Measurements from ENCODE around the gene SLC23A2. TPM values are rescaled to one million over a fixed set of nuclear protein-coding genes. Genes with fewer than 3 reads are reported as not detected.
"Not testable (repeated sequence)": the region's sequence is repeated elsewhere in the genome, so short reads cannot be mapped to it uniquely, and the experiment has no call there.

The SLC23A2 gene
- total RNA-seq, 1 donor from 2014 or later = 20.4 TPM

DNA sequence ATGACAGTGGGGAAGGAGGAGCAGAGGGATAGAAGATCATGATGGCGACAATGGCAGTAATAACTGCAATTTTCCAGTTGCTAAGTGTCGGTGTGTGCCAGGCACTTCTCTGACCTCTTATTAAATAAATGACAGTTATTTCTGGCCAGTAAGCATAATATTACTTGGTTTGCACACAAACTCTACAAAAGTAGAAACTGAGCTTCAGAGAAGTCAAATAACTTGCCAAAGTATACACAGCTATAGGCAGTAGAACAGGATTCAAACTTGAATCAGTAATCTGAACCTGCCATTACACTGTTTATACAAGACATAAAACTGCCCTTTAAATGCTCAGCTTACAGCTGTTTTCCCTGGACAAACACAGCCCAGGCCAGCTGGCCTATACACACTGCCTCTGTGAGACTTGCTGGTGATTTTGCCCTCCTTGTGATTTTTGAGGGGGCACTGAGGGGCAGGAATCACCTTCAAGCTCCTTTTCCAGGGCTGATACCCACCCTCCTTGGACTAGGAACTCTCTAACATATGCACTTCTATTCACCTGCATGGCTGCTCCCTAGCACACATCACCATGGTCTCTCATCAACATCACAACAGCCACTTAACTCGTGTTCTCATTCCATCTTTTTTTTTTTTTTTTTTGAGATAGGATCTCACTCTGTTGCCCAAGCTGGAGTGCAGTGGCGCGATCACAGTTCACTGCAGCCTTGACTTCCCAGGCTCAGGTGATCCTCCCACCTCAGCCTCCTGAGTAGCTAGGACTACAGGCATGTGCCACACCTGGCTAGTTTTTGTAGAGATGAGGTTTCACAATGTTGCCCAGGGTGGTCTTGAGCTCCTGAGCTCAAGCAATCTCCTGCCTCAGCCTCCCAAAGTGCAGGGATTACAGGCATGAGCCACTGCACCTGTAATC is 63.6 kb downstream of the SLC23A2 start:
- intact Hi-C loops (cut with micrococcal nuclease) = no loop called here

DNA sequence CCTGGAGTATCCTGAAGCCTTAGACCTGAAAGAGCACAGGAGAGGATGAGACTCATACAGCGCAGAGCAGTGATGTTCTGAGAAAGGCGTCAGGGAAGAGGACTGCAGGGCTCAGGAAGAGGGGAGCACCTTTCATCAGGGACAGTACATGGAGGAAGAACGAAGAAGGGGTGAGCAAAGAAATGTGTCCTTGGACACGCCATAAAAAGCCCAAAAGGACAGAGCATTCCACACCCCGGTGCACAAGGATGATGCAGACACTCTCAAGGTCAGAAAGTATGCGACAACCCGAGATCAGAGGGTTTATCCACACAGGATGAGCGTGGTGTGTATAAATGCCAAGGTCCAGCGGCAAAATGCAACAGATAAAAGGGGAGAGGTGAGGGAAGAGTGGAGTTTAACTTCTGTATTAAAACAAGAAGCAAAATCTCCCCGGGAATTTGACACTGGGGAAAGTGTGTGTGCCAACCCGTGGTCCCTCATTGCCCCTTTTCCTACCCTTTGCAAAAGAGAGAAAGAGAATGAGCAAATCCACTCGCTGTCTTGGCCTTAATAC is 64.4 kb downstream of the SLC23A2 start:
- intact Hi-C loops (cut with micrococcal nuclease) = no loop called here

DNA sequence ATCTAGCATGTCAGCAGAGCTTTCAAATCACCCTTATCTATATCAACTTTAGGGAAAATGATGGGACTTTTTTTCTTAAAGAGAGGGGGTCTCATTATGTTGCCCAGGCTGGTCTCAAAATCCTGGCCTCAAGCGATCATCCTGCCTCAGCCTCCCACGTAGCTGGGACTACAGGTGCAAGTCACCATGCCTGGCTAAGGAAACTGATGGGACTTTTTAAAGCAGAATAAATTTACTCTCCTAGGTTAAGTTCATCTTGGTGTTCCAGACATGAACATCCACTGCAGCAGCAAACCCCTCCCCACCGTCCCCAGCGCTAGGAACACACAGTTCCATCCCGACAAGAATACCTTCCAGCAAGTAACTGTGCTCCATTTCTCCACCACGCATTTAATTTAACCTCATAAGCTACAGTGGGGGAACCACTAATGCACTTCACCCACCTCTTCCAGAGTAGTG is 64.9 kb downstream of the SLC23A2 start:
- intact Hi-C loops (cut with micrococcal nuclease) = no loop called here

- intact Hi-C loops (cut with micrococcal nuclease) = no loop called here
Measured at GRCh38 chr20:4932061-4932460, 69.2 kb downstream of the SLC23A2 start.

GRCh38 chr20:4929686-4930397 is 71.5 kb downstream of the SLC23A2 start:
- intact Hi-C loops (cut with micrococcal nuclease) = no loop called here

DNA sequence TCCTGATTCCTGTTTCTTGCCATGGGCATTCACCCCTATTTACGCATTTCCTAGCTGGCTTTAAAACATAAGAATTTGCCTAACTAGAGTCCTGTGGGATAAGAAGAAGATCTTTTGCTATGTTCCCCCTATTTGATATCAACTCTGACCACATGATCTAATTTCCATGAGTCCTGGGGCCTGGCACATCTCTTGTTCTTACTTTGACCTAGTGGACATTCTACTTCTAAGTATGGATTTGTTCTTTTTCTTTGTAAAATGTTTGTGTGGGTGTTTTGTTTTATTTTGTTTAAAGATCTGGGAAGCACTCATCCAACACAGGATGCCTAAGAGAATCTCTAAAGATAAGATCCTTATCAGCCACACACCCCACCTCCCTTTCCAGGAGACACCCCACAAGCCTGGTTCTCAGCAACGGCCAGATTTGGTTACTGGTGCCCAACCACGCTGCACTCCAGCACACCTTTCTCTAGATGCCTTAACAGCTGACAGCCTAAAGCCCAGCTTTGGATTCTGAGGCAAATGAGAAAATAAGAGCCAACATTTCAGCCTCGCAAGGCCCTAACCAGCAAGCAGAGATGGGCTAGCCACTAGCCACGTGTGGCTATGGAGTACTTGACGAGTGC is 74.7 kb downstream of the SLC23A2 start:
- intact Hi-C loops (cut with micrococcal nuclease) = no loop called here

GRCh38 chr20:4925842-4926530 is 75.3 kb downstream of the SLC23A2 start:
- intact Hi-C loops (cut with micrococcal nuclease) = no loop called here

DNA sequence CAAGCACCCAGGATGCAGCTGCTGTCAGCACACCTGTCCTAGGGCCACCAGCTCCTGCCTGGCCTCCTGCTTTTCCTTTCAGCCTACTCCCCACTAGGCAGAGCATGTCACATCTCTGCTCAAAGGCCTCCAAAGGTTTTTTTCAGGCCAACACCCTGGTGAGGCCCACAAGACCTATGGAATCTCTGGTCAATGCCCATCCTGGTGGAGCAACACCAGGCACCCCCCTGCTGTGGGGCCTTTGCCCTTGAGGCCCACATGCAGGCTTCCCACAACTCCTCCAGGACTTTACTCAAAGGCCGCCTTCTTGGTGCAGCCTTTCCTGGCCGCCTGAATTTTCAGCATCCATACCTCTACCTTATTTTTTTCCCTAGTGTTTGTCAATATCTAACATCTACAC is 76.9 kb downstream of the SLC23A2 start:
- intact Hi-C loops (cut with micrococcal nuclease) = no loop called here

DNA sequence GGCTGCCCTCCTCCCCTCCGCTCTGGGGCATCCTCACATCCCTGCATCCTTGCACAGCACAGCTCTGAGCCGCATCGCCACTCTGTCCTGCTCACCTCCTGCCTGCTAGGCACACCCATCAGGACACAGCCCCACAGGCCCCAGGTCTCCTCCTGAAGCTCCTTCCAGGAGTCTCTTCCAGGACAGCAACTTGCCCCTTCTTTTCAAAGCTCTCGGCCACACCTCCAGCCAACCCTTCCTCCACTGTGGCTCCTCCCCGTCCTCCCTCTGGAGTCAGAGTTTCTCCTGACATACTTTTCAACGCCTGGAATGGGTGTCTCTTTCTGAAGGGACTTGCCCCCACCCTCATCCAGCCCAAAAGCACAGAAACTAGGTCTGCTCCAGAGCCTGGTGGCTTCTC is 77.3 kb downstream of the SLC23A2 start:
- intact Hi-C loops (cut with micrococcal nuclease) = no loop called here

- intact Hi-C loops (cut with micrococcal nuclease) = no loop called here
Measured at GRCh38 chr20:4922186-4922585, 79.1 kb downstream of the SLC23A2 start.

DNA sequence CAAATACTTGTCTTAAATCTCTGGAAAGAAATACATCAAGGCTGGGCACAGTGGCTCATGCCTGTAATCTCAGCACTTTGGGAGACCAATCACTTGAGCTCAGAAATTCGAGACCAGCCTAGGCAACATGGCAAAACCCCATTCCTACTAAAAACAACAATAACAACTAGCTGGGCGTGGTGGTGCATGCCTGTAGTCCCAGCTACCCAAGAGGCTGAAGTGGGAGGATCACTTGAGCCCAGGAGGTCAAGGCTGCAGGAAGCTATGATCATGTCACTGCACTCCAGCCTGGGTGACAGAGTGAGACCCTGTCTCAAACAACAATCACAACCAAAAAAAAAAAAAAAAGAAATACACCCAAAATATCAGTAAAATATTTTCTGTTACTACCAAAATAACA is 80.0 kb downstream of the SLC23A2 start:
- intact Hi-C loops (cut with micrococcal nuclease) = not testable (repeated sequence)

DNA sequence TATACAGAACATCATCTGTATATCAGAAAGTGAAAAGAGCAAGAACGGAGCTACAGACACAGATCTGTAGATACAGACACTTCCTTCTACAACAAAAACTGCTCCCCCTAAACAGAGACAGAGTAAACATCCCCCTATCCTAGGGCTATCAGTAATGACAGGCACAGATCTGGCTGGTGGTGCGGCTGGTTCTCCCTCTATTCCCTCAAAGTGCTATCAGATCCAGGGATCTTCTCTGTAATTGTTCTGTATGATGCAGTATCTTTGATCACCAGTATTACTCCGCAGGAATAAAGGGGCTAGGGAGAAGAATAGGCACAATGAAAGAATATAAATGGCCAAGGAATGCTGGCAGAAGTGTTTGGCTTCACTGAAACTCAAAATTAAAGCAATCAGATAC is 80.7 kb downstream of the SLC23A2 start:
- intact Hi-C loops (cut with micrococcal nuclease) = no loop called here

DNA sequence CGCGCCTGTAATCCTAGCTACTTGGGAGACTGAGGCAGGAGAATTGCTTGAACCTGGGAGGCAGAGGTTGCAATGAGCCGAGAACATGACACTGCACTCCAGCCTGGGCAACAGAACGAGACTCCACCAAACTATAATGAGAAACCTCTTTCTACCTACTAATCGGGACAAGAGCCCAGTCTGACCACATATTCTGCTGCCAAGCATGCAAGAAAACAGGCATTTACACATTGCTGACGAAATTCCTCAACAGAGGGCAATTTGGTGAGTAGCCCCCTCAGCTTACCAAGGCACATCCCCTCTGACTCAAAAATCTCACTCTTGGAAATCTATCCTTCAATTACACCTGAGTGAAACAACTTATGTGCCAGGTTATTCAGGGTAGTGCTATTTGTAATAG is 81.2 kb downstream of the SLC23A2 start:
- intact Hi-C loops (cut with micrococcal nuclease) = no loop called here

- intact Hi-C loops (cut with micrococcal nuclease) = no loop called here
Measured at GRCh38 chr20:4919047-4919704, 82.1 kb downstream of the SLC23A2 start.

GRCh38 chr20:4918473-4918872 is 82.8 kb downstream of the SLC23A2 start:
- intact Hi-C loops (cut with micrococcal nuclease) = no loop called here

- intact Hi-C loops (cut with micrococcal nuclease) = no loop called here
Measured at GRCh38 chr20:4916971-4917881, 84.1 kb downstream of the SLC23A2 start.

DNA sequence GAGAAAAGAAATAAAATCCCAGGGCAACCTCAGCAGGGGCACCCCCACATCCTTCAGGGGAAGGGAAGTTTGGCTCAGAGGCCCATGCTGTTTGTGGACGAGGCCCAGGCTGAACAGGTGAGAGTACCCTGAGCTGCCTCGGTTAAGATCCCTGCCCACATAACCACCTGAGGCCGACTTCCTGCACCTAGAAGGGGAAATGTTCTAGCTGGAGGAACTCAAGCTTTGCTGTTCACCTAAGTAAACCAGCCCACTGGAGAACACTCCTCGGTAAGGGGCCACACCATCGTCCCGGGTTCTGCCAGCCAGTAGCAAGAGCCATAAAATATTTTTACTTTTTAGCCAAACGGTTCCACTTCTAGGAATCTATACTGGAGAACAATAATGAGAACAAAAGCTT is 88.2 kb downstream of the SLC23A2 start:
- intact Hi-C loops (cut with micrococcal nuclease) = no loop called here

DNA sequence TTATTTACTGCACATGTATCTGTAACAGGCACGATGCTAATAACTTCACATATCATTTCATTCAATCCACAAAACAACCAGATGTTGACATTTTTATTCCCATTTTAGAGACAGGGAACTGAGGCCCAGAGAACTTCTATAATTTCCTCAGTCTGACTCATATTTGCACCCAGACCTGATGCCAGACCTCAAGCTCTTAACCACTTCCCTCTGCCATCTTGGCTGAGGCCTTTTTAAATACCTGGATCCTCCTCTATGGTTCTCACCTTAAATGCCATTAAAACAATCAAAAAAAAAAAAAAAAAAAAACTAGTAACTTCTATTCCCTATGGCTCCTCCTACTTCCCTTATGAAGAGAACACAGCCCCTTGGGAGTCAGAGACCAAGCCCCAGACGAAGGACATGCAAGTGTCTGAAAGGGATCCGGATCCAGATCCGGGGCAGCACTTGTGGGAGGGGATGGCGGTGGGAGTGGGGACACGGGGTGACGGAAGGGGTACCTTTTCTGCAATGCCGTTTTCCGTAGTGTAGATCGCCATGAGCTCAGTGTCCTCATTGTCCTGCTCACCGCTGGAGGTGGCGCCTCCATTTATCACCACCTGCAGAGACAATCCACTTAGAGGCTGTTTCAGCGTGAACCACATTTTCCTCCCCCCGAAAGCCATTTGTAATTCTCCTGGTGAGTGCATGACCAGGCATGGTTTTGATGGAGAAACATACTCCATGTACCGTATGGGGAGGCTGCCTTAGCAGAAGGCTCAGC is 88.7 kb downstream of the SLC23A2 start:
- intact Hi-C loops (cut with micrococcal nuclease) = no loop called here

DNA sequence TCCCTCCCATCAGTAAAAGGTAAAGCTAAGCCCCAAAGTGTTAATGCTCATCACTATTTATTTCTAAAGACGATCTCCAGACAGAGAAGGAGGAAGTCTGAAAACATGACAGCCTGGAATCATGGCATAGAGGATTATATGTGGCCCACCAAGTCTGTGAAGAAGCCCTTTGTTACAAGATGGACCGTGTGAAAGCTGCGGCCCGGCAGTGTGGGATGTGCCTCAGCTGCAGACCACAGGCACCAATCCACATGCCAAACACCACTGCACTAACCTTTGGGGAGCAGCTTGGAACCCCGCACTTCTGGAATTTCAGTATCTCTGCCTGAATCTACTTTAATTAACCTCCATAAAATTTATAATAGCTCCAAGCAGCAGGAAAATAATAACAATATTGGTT is 90.4 kb downstream of the SLC23A2 start:
- intact Hi-C loops (cut with micrococcal nuclease) = no loop called here
